H1 (cell line): ENCODE results near the gene GDPD4. TPM values are rescaled to one million over a fixed set of nuclear protein-coding genes. Genes with fewer than 3 reads are reported as not detected.

Experiments used
- CTCF ChIA-PET: fragments of 300-600 bp; sonication (Branson Sonifier 250); formaldehyde crosslinking; loops from one replicate; lab custom pipeline; 2021; ENCODE audit not compliant: partially characterized antibody; lab: Charles Lee
- POLR2A ChIA-PET: fragments of 300-600 bp; sonication (Branson Sonifier 250); formaldehyde crosslinking; loops from one replicate; lab custom pipeline; 2021; ENCODE audit warnings: inconsistent platforms; ENCODE audit not compliant: partially characterized antibody; lab: Charles Lee
- DNase-seq, 2 experiments: peaks; one replicate each; pipeline versions ENCODE4 v3.0.0 to v3.0.0-alpha.2; 2010 to 2022; ENCODE audit warnings: low spot score in 2 of 2, low read depth in 1 of 2, mixed read lengths in 1 of 2
- FAIRE-seq: peaks from 2 replicates; lab custom pipeline; 2011; peaks lifted over from hg19 to GRCh38; lab: Jason Lieb, UNC
- H2AFZ ChIP-seq: 2 replicates; pipeline ENCODE4 v1.8.1; 2012; ENCODE audit warnings: low read length, inconsistent platforms
- H2AK5ac ChIP-seq: 2 replicates; pipeline ENCODE4 v1.6.1; 2013; ENCODE audit warnings: low read depth, low read length
- H2BK120ac ChIP-seq: replicated peaks from 2 replicates; pipeline ENCODE3; 2013; ENCODE audit warnings: low read depth, low read length, inconsistent platforms
- H2BK12ac ChIP-seq: 2 replicates; pipeline ENCODE4 v1.6.1; 2013; ENCODE audit warnings: low read depth, low read length
- H2BK15ac ChIP-seq: 2 replicates; pipeline ENCODE4 v1.6.1; 2013; ENCODE audit warnings: low read length
- H2BK20ac ChIP-seq: 2 replicates; pipeline ENCODE4 v1.6.1; 2013; ENCODE audit warnings: low read length
- H2BK5ac ChIP-seq: 2 replicates; pipeline ENCODE4 v1.6.1; 2013; ENCODE audit warnings: low read depth, low read length
- H3K14ac ChIP-seq: 2 replicates; pipeline ENCODE4 v1.6.1; 2013; ENCODE audit warnings: inconsistent platforms; ENCODE audit not compliant: insufficient read length
- H3K18ac ChIP-seq: 2 replicates; pipeline ENCODE4 v1.6.1; 2013; ENCODE audit warnings: low read length; ENCODE audit errors: extremely low read depth
- H3K23ac ChIP-seq: 2 replicates; pipeline ENCODE4 v1.6.1; 2013; ENCODE audit warnings: inconsistent platforms; ENCODE audit not compliant: insufficient read length
- H3K23me2 ChIP-seq: 2 replicates; pipeline ENCODE4 v1.6.1; 2013; ENCODE audit warnings: low read depth, low read length
- H3K27ac ChIP-seq: 2 replicates; pipeline ENCODE4 v1.6.1; 2011; ENCODE audit warnings: low read depth, low read length, inconsistent platforms
- H3K27me3 ChIP-seq, 4 experiments: replicated peaks in 1 of 4; 1 replicate in 1 of 4; 2 replicates in 3 of 4; pipeline versions ENCODE4 v1.6.1 to v1.8.1; 2011 to 2013; ENCODE audit warnings: low read length in 3 of 4, mild to moderate bottlenecking in 3 of 4, inconsistent platforms in 2 of 4, mixed read lengths in 2 of 4, moderate library complexity in 1 of 4; ENCODE audit not compliant: control insufficient read depth in 3 of 4, insufficient read depth in 3 of 4; ENCODE audit errors: extremely low read depth in 1 of 4
- H3K36me3 ChIP-seq, 4 experiments: 2 replicates each; pipeline versions ENCODE4 v1.6.1 to v1.8.1; 2011 to 2013; ENCODE audit warnings: mild to moderate bottlenecking in 4 of 4, low read length in 3 of 4, moderate library complexity in 2 of 4, control low read depth in 1 of 4, inconsistent platforms in 1 of 4; ENCODE audit not compliant: insufficient read depth in 4 of 4, control insufficient read depth in 2 of 4
- H3K4ac ChIP-seq: replicated peaks from 2 replicates; pipeline ENCODE3; 2013; ENCODE audit warnings: low read length, low read depth, mixed read lengths, inconsistent platforms; ENCODE audit not compliant: insufficient read length
- H3K4me1 ChIP-seq, 4 experiments: replicated peaks in 1 of 4; 1 replicate in 1 of 4; 2 replicates in 3 of 4; pipeline versions ENCODE4 v1.6.1 to v1.8.1; 2011 to 2013; ENCODE audit warnings: low read length in 3 of 4, inconsistent platforms in 2 of 4, mixed read lengths in 1 of 4; ENCODE audit not compliant: insufficient read depth in 4 of 4, control insufficient read depth in 3 of 4
- H3K4me2 ChIP-seq, 2 experiments: 2 replicates each; pipeline versions ENCODE4 v1.6.1 to v1.8.1; 2011 to 2013; ENCODE audit warnings: low read depth in 2 of 2, low read length in 2 of 2, control low read depth in 1 of 2, inconsistent platforms in 1 of 2, mild to moderate bottlenecking in 1 of 2; ENCODE audit not compliant: insufficient read depth in 1 of 2
- H3K4me3 ChIP-seq, 4 experiments: fragments of 200-600, 300-600 bp in 1 of 4; sonication (generic), shearing (Covaris generic), sonication (Bioruptor Twin) in 1 of 4; 2 replicates each; pipeline versions ENCODE4 v1.5.1 to v1.8.1; 2011 to 2016; ENCODE audit warnings: low read length in 4 of 4, low read depth in 3 of 4, control low read depth in 2 of 4, inconsistent platforms in 2 of 4, mild to moderate bottlenecking in 2 of 4, mixed read lengths in 1 of 4, moderate library complexity in 1 of 4; ENCODE audit not compliant: insufficient read depth in 2 of 4; ENCODE audit errors: extremely low read depth in 1 of 4
- H3K56ac ChIP-seq: replicated peaks from 2 replicates; pipeline ENCODE3; 2013; ENCODE audit warnings: low read depth, mild to moderate bottlenecking, mixed read lengths, low read length, inconsistent platforms; ENCODE audit not compliant: insufficient read length
- H3K79me1 ChIP-seq: 2 replicates; pipeline ENCODE4 v1.6.1; 2013; ENCODE audit warnings: low read depth, low read length, control low read depth
- H3K79me2 ChIP-seq, 2 experiments: 2 replicates each; pipeline versions ENCODE4 v1.6.1 to v1.8.1; 2012 to 2013; ENCODE audit warnings: low read length in 2 of 2, mild to moderate bottlenecking in 2 of 2, inconsistent platforms in 1 of 2; ENCODE audit not compliant: insufficient read depth in 2 of 2, control insufficient read depth in 1 of 2
- H3K9ac ChIP-seq, 4 experiments: replicated peaks in 1 of 4; 1 replicate in 1 of 4; 2 replicates in 3 of 4; pipeline versions ENCODE4 v1.6.1 to v1.8.1; 2011 to 2013; ENCODE audit warnings: low read depth in 3 of 4, low read length in 3 of 4, control low read depth in 2 of 4, mild to moderate bottlenecking in 2 of 4, moderate library complexity in 2 of 4, inconsistent platforms in 1 of 4; ENCODE audit errors: extremely low read depth in 1 of 4
- H3K9me3 ChIP-seq, 2 experiments: 2 replicates each; pipeline versions ENCODE4 v1.6.1 to v1.8.1; 2012 to 2013; ENCODE audit warnings: mild to moderate bottlenecking in 2 of 2, moderate library complexity in 2 of 2, control low read depth in 1 of 2, inconsistent platforms in 1 of 2, low read depth in 1 of 2, low read length in 1 of 2, mixed read lengths in 1 of 2; ENCODE audit not compliant: insufficient read depth in 2 of 2
- H4K20me1 ChIP-seq, 2 experiments: replicated peaks in 1 of 2; 2 replicates each; pipeline versions ENCODE3 to v1.8.1; 2011 to 2013; ENCODE audit warnings: inconsistent platforms in 2 of 2, low read length in 2 of 2, mild to moderate bottlenecking in 1 of 2; ENCODE audit not compliant: insufficient read depth in 2 of 2, control insufficient read depth in 1 of 2
- H4K5ac ChIP-seq: 2 replicates; pipeline ENCODE4 v1.6.1; 2013; ENCODE audit warnings: low read length, low read depth, mixed read lengths, inconsistent platforms; ENCODE audit not compliant: insufficient read length
- H4K8ac ChIP-seq: 2 replicates; pipeline ENCODE4 v1.8.0; 2013; ENCODE audit warnings: mild to moderate bottlenecking, moderate library complexity, low read length, inconsistent platforms; ENCODE audit not compliant: insufficient read depth; ENCODE audit errors: extremely low read depth
- H4K91ac ChIP-seq: replicated peaks from 2 replicates; pipeline ENCODE3; 2013; ENCODE audit warnings: low read length, mixed read lengths, inconsistent platforms; ENCODE audit not compliant: insufficient read length
- SUZ12 ChIP-seq: fragments of 200-600 bp; sonication (generic); IDR thresholded peaks from 2 replicates; pipeline ENCODE4 v1.6.1; 2012; ENCODE audit warnings: mild to moderate bottlenecking, inconsistent platforms, low read length, moderate library complexity, mixed read lengths
- WGBS, 2 experiments: shearing (Covaris generic) in 1 of 2; methylation state at CpG; one replicate each; pipeline versions ENCODE4 v1.1.6 to v1.1.7; 2013 to 2015; ENCODE audit warnings: low lambda C conversion rate in 2 of 2, mixed read lengths in 2 of 2, inconsistent platforms in 1 of 2, low coverage in 1 of 2, missing lambda C conversion rate in 1 of 2; ENCODE audit not compliant: insufficient replicate concordance in 2 of 2, insufficient coverage in 1 of 2, insufficient read length in 1 of 2; ENCODE audit errors: extremely low coverage in 1 of 2, missing lambda C conversion rate in 1 of 2; 5-methylcytosine and 5-hydroxymethylcytosine counted together
- polyA plus RNA-seq, 7 experiments: library from polyadenylated mRNA; depleted of rRNA in 3 of 7; stranded (reverse) in 5 of 7; unstranded in 2 of 7; fragments of >200 nt in 5 of 7; fragments of 200-250 nt in 2 of 7; gene quantifications; 1 replicate in 5 of 7; 2 replicates in 1 of 7; 4 replicates in 1 of 7; pipeline versions ENCODE4 v1.2.1 to v1.2.3, GENCODE V29; 2011 to 2013; ENCODE audit warnings: missing spikeins in 2 of 7, mixed read lengths in 2 of 7
- total RNA-seq: library from RNA; stranded (reverse); fragmentation: NEBNext Ultra II Directional; extraction: Animal tissue kit (Norgen Biotek cat#: 25700); gene quantifications from 2 replicates; pipeline ENCODE4 v1.2.1, GENCODE V29; 2021

The GDPD4 gene
- total and polyA plus RNA-seq, 2 of the 8 experiments (the other 6 are each of a cell fraction or from before 2014, with no cell fraction given) = not detected

GRCh38 chr11:77269484-77270123, 31.9 kb downstream of the GDPD4 start:
- no peak overlapping the region for H3K23ac ChIP-seq
- no peak overlapping the region for H3K4me3 ChIP-seq
- no peaks in the 10 kb centered on the region for H3K79me2 ChIP-seq
- no peaks in the 10 kb centered on the region for H3K36me3 ChIP-seq
- H3K4me2 ChIP-seq = no peak overlapping the region
- no peaks in the 10 kb centered on the region for H3K23me2 ChIP-seq
- ChIA-PET POLR2A (no interaction called here), CTCF (no interaction called here)
- H2AFZ ChIP-seq = no peak overlapping the region
- no peaks in the 10 kb centered on the region for H3K27me3 ChIP-seq
- DNase-seq = no peak
- H4K91ac ChIP-seq = no peak overlapping the region
- no peaks in the 10 kb centered on the region for H3K4me1 ChIP-seq
- no peak for FAIRE-seq
- no peak overlapping the region for H3K56ac ChIP-seq
- H3K18ac ChIP-seq = no peak overlapping the region
- H3K27ac ChIP-seq = no peak overlapping the region
- no peaks in the 10 kb centered on the region for H3K9me3 ChIP-seq
- H3K79me1 ChIP-seq = no peaks in the 10 kb centered on the region
- no peak overlapping the region for H4K8ac ChIP-seq
- H2BK120ac ChIP-seq = no peak overlapping the region
- H2BK5ac ChIP-seq = no peak overlapping the region
- 95% methylated on average over 1 of the region's 1 CpG; no CpG with 5 or more reads in 1 of the 2 experiments for WGBS, 2 experiments
- H2AK5ac ChIP-seq = no peak overlapping the region
- no peak overlapping the region for H3K4ac ChIP-seq
- no peak overlapping the region for H3K14ac ChIP-seq
- H2BK20ac ChIP-seq = no peak overlapping the region
- no peak overlapping the region for H2BK12ac ChIP-seq
- no peak overlapping the region for H3K9ac ChIP-seq
- no peak overlapping the region for H2BK15ac ChIP-seq
- H4K5ac ChIP-seq = no peak overlapping the region
- H4K20me1 ChIP-seq = no peaks in the 10 kb centered on the region
- no peak for TF ChIP-seq SUZ12
